Neutrophil (primary cell): ENCODE results near the gene ST13.
"Not testable (repeated sequence)": the region's sequence is repeated elsewhere in the genome, so short reads cannot be mapped to it uniquely, and the experiment has no call there.

ENCODE experiments used
- H3K27ac ChIP-seq: fragments of 200-600 bp; sonication (generic); 2 replicates; pipeline ENCODE4 v1.5.1; 2016; ENCODE audit warnings: mild to moderate bottlenecking, moderate library complexity
- H3K27me3 ChIP-seq: fragments of 200-600 bp; sonication (generic); 2 replicates; pipeline ENCODE4 v1.6.0; 2016; ENCODE audit warnings: mild to moderate bottlenecking
- H3K36me3 ChIP-seq: fragments of 200-600 bp; sonication (generic); 2 replicates; pipeline ENCODE4 v1.5.1; 2017
- H3K4me1 ChIP-seq, 2 experiments: fragments of 200-600 bp in 1 of 2; sonication (generic) in 1 of 2; 1 replicate in 1 of 2; 2 replicates in 1 of 2; pipeline versions ENCODE4 v1.5.1 to v1.6.1; 2013 to 2016; ENCODE audit warnings: low read depth in 1 of 2, low read length in 1 of 2, mild to moderate bottlenecking in 1 of 2, moderate library complexity in 1 of 2; ENCODE audit not compliant: control insufficient read depth in 1 of 2, insufficient read depth in 1 of 2
- H3K4me3 ChIP-seq, 2 experiments: fragments of 200-600 bp in 1 of 2; sonication (generic) in 1 of 2; 1 replicate in 1 of 2; 2 replicates in 1 of 2; pipeline ENCODE4 v1.5.1; 2013 to 2016; ENCODE audit warnings: low read depth in 1 of 2, low read length in 1 of 2, mild to moderate bottlenecking in 1 of 2, moderate library complexity in 1 of 2
- H3K9me3 ChIP-seq: fragments of 200-600 bp; sonication (generic); 2 replicates; pipeline ENCODE4 v1.5.1; 2016
- CTCF ChIP-seq: fragments of 200-600 bp; sonication (generic); IDR thresholded peaks from 2 replicates; pipeline ENCODE4 v1.5.1; 2016; ENCODE audit warnings: antibody characterized with exemption

Gene ST13

GRCh38 chr22:40797427-40797826 is 59.0 kb downstream of the ST13 start:
- TF ChIP-seq CTCF = no peak
- no peak overlapping the region for H3K4me3 ChIP-seq
- no peaks in the 10 kb centered on the region for H3K27me3 ChIP-seq
- H3K4me1 ChIP-seq = no peaks in the 10 kb centered on the region
- peaks cover 4% of the 10 kb centered on the region for H3K36me3 ChIP-seq
- H3K9me3 ChIP-seq = no peaks in the 10 kb centered on the region
- no peak overlapping the region for H3K27ac ChIP-seq

DNA sequence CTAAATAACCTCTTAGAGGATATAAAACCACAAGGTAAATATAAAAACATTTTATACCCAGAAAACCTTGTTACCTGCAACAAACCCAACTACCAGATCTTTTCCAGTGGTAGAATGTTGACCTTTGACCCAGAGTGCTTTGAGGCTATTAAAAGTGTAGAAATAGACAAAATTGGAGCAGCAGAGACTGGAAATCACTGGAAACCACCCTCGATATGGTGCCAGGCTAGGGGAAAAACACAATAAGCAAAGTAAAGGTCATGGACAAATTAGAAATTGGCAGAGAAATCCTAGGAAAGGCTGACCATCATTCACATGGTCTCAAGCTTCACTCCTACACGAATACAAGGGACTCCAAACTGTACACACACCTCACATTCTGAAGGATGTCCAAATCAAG is 64.0 kb downstream of the ST13 start:
- peaks cover 14% of the 10 kb centered on the region for H3K36me3 ChIP-seq
- H3K4me1 ChIP-seq = no peaks in the 10 kb centered on the region
- no peak overlapping the region for H3K4me3 ChIP-seq
- no peaks in the 10 kb centered on the region for H3K9me3 ChIP-seq
- no peak overlapping the region for H3K27ac ChIP-seq
- TF ChIP-seq CTCF = no peak
- no peaks in the 10 kb centered on the region for H3K27me3 ChIP-seq

GRCh38 chr22:40791241-40791640 is 65.2 kb downstream of the ST13 start:
- Histone ChIP-seq H3K27ac (no peak overlapping the region), H3K36me3 (peaks cover 14% of the 10 kb centered on the region), H3K27me3 (no peaks in the 10 kb centered on the region), H3K4me3 (no peak overlapping the region), H3K9me3 (no peaks in the 10 kb centered on the region), H3K4me1 (no peaks in the 10 kb centered on the region)
- no peak for TF ChIP-seq CTCF

DNA sequence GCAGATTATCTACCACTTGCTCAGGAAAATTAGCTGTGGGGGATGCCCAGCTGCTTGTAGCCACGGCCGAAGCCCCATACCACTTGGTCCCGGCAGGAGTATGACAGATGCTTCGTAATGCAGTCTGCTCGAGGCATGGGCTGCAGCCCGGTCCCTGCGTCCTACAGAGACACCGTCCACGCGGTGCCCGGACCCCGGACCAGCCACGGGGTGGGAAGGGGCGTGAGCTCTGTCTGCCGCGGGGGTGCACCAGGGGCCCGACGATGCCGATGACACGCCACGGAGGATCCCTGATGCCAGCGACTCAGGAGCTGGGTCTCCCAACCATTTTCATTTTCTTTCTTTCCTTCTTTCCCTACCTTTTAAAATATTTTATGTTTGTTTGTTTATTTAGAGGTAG is 67.3 kb downstream of the ST13 start:
- no peak for TF ChIP-seq CTCF
- Histone ChIP-seq H3K9me3 (no peaks in the 10 kb centered on the region), H3K27ac (no peak overlapping the region), H3K27me3 (no peaks in the 10 kb centered on the region), H3K4me3 (no peak overlapping the region), H3K36me3 (peaks cover 14% of the 10 kb centered on the region), H3K4me1 (no peaks in the 10 kb centered on the region)

DNA sequence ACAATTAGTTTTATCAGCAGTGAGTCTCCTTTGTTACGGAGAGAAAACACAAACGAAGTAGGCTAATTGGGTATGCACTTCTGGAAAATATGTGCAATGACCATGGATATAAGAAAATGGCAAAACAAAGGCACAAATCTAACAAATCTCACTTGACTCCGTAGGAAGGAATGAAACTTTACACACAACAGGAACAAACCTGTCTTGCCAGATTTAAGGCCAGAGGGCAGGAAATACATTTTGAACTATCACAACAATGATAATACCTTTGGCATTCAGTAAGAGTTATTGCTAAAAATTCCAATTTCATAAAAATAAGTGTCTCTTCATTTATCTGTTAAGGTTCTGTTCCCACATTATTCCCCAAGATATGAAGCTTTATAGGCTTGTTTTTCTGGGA is 73.9 kb downstream of the ST13 start:
- H3K27me3 ChIP-seq = no peaks in the 10 kb centered on the region
- no peaks in the 10 kb centered on the region for H3K9me3 ChIP-seq
- H3K4me1 ChIP-seq = no peaks in the 10 kb centered on the region
- TF ChIP-seq CTCF = no peak
- peaks cover 10% of the 10 kb centered on the region for H3K36me3 ChIP-seq
- H3K4me3 ChIP-seq = no peak overlapping the region
- H3K27ac ChIP-seq = no peak overlapping the region

DNA sequence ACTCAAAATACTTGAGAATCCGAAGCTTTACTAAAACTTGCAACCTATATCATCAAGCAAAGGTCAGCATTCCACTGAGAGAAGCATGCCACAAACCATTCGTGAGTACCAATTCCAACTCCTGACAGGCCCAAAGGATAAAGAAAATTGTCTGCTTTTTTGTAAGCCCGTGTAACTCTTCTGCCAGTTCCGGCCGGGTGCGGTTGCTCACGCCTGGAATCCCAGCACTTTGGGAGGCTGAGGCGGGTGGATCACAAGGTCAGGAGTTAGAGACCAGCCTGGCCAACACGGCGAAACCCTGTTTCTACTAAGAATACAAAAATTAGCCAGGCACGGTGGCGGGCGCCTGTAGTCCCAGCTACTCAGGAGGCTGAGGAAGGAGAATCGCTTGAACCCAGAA is 74.7 kb downstream of the ST13 start:
- H3K27ac ChIP-seq, H3K27me3 ChIP-seq, H3K4me1 ChIP-seq, H3K4me3 ChIP-seq, H3K9me3 ChIP-seq: not testable (repeated sequence)
- peaks cover 18% of the 10 kb centered on the region for H3K36me3 ChIP-seq
